GM12874 (cell line): ENCODE measurements around the gene FDX2.

ENCODE experiments used
- CTCF ChIP-seq: IDR thresholded peaks from 2 replicates; pipeline ENCODE4 v1.5.1; 2011; ENCODE audit warnings: low read depth, mild to moderate bottlenecking, control low read depth, low read length, moderate library complexity; ENCODE audit not compliant: insufficient read depth

The FDX2 gene

GRCh38 chr19:10338940-10339339, 23.1 kb upstream of the FDX2 start:
- no peak for TF ChIP-seq CTCF

DNA sequence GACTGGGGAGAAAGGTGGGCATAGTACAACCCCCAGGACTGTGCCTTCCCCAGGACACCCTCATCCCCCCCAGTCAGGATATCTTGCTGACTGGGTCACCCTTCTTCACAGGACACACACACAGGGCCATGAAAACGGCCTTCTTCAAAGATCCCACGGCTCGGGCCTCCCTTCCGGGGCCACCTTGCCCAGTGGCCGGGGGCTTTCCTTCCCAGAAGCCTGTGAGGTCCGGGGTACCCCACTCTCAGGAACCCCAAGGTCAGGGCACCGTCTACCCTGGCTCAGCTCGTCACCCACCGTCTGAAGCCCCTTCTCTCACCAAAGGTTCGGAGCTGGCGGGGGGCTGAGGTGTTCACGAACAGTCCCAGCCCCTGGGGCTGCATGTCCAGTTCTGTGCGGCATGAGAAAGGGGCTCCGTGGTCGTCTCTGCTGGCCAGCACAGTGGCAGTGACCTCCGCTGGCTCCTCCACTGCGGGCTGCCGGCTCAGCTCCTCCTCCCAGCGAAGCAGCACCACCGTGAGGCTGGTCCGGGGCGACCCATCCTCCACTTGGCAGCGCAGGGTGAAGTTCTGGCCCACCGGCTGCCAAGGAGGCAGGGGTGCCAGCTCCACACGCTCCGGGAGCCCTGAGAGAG, 19.7 kb upstream of the FDX2 start:
- no peak for TF ChIP-seq CTCF

DNA sequence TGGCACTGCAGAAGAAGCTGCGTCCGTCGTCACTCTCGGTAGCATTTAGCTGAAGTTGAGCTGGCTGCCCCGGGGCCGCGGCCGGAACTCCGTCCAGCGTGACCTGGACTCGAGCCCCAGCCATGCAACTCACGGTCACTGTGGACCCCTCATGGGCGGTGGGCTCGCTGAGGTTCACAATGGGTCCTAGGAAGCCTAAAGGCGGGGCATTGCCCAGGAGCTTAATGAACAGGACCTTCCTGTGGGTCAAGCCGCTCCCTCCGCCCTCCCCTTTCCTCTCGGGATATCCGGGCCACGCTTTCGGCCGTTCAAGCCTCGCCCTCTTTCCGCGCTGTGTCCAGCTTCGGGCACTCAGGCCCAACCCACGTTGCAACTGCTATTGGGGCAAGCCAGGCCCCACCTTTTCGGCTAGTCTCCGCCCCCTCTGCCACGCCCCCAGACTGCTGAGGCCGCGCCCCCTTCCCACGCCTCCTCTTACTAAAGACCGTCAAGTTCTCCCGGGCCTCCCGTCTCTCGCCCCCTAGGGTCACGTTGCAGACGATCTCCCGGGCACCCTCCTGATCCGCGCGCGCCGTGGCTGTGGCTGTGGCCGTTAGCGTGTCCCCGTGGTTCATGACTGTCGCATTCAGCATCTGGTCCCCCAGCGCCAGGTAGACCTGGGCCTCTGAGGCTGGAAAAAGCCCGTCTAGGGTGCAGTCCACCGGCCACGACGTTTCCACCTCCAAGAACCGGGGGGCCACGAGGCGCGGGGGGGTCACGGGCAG, 19.0 kb upstream of the FDX2 start:
- no peak for TF ChIP-seq CTCF

GRCh38 chr19:10333758-10334587, 18.2 kb upstream of the FDX2 start:
- TF ChIP-seq CTCF = no peak

DNA sequence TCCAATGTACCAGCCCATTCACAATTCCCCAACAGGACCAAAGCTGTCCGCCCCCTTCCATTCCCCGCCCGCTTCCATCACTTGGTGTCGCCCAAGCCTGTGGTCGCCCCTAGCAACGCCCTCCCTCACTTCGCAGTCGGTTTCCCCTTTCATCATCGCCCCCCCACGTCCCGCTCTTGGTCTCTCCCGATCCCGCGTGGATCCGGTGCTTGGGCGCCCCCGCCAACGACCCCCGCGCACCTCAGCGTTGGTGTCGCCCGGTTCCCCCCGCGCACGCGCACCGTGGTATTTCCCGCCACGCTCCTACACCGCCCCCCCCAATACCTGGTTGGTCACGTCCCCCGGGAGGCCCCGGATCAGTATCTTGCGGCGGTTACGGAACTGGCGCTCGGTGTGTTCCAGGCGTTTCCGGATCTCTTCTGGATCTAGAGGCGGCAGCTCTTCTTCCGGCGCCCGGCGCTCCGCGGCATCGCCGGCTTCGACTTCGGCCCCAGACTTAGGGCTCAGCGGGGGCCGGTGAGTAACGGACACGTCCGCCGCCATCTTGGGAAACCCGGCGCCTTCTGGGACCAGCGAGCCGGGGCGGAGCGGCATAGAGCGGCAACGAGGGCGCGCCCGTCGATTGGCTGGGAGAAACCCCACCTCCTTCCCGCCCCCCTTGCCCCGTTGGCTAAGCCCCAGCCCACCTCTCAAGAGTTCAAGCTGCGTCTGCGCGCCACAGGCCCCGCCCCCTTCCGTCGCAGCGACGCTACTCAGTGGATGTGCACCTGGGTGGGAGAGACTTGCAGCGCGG, 17.3 kb upstream of the FDX2 start, which contains the start of gene RAVER1:
TSS of gene RAVER1 (minus strand) at position 565 of the 793 bp plus-strand sequence. CDS start at position 543, 22 bp downstream.
- no peak for TF ChIP-seq CTCF

DNA sequence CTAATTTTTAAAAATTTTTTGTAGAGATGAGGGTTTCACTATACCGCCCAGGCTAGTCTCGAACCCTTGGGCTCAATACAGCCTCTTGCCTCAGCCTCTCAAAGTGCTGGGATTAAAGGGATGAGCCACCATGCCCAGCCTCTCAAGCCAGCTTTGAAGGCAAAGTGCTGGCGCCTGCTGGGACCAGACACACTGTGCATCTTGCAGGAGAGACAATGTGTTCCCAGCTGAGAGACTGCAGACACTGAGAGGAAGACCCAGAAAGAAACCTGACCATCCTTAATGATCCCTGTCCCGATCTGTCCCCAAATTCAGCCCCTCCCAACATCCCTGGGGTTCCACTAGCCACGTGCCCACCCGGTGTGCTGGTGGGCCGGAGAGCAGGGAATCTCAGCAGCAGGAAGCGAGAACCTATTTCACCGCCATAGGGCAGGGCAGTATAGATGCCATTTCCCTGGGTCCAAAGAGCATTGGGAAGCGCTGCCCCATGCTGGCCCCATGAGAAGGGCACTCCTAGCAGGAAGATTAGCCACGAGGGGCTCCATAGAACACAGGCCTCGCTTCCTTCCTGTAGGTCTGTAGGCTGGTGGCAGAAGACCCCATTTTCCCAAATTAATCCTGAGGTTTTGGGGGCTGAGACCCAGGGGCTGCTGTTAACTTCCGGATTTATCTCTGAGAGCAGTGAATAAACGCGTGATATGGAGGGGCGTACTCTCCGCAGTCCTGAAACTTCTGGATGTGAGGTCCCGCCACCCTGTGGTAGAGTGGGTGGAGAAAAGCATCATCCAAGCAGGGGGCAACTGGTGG, 16.5 kb upstream of the FDX2 start:
- TF ChIP-seq CTCF = no peak
